Upper lobe of left lung (tissue), 4 donors: ENCODE results near the gene ARRDC1.

ENCODE experiments used
- CTCF ChIP-seq, 6 experiments: fragments of 450-650 bp in 4 of 6; fragments of 200-600 bp in 2 of 6; sonication (generic) in 2 of 6; IDR thresholded peaks; one replicate each; pipeline ENCODE4 v1.5.1; 2016 to 2019; ENCODE audit warnings: antibody characterized with exemption in 6 of 6
- EP300 ChIP-seq, 4 donors: sonication (generic); formaldehyde crosslinking; IDR thresholded peaks; one replicate each; pipeline ENCODE4 v1.5.1; 2017; ENCODE audit warnings: antibody characterized with exemption in 4 of 4, control low read depth in 2 of 4
- POLR2A ChIP-seq, 4 donors: fragments of 450-650 bp; IDR thresholded peaks; one replicate each; pipeline ENCODE4 v1.5.1; 2016 to 2017; ENCODE audit warnings: antibody characterized with exemption in 4 of 4, mild to moderate bottlenecking in 2 of 4
- POLR2AphosphoS5 ChIP-seq, 2 donors: sonication (generic); formaldehyde crosslinking; IDR thresholded peaks; one replicate each; pipeline ENCODE4 v1.5.1; 2017; ENCODE audit warnings: antibody characterized with exemption in 2 of 2

- TF ChIP-seq CTCF (IDR thresholded peaks at IDR 0.05), result no peak
- no peak for TF ChIP-seq POLR2A (IDR thresholded peaks at IDR 0.05)
- no peak for TF ChIP-seq POLR2AphosphoS5 (IDR thresholded peaks at IDR 0.05)
- TF ChIP-seq EP300 (IDR thresholded peaks at IDR 0.05), result no peak
Measured at GRCh38 chr9:137581361-137582285, 23.9 kb upstream of the ARRDC1 start.
